Hepatocyte (in vitro differentiated cells): ENCODE data around the gene RNF20. TPM values are rescaled to one million over a fixed set of nuclear protein-coding genes. Genes with fewer than 3 reads are reported as not detected.

Source experiments
- DNase-seq: peaks from one replicate; pipeline ENCODE4 v3.0.0-alpha.2; 2016; ENCODE audit warnings: low spot score
- H2AFZ ChIP-seq: fragments of 200-600 bp; sonication (generic); 2 replicates; pipeline ENCODE4 v1.6.0; 2016; ENCODE audit warnings: antibody characterized with exemption, mild to moderate bottlenecking
- H3K27ac ChIP-seq: fragments of 200-600 bp; sonication (generic); 2 replicates; pipeline ENCODE4 v1.5.1; 2016; ENCODE audit warnings: mild to moderate bottlenecking
- H3K27me3 ChIP-seq: fragments of 200-600 bp; sonication (generic); 2 replicates; pipeline ENCODE4 v1.6.1; 2016
- H3K36me3 ChIP-seq: fragments of 200-600 bp; sonication (generic); replicated peaks from 2 replicates; pipeline ENCODE4 v1.5.1; 2016; ENCODE audit warnings: low read depth; ENCODE audit not compliant: insufficient read depth
- H3K4me1 ChIP-seq: fragments of 200-600 bp; sonication (generic); 2 replicates; pipeline ENCODE4 v1.5.1; 2016; ENCODE audit warnings: mild to moderate bottlenecking, moderate library complexity; ENCODE audit not compliant: insufficient read depth
- H3K4me2 ChIP-seq: fragments of 200-600 bp; sonication (generic); 2 replicates; pipeline ENCODE4 v1.6.0; 2016
- H3K4me3 ChIP-seq: fragments of 200-600 bp; sonication (generic); 2 replicates; pipeline ENCODE4 v1.5.1; 2016; ENCODE audit warnings: mild to moderate bottlenecking
- H3K79me2 ChIP-seq: fragments of 200-600 bp; sonication (generic); 2 replicates; pipeline ENCODE4 v1.6.0; 2017; ENCODE audit warnings: mild to moderate bottlenecking
- H3K9me2 ChIP-seq: fragments of 200-600 bp; sonication (generic); replicated peaks from 2 replicates; pipeline ENCODE4 v1.6.0; 2017; ENCODE audit warnings: mild to moderate bottlenecking; ENCODE audit not compliant: insufficient read depth
- H3K9me3 ChIP-seq: fragments of 200-600 bp; sonication (generic); 2 replicates; pipeline ENCODE4 v1.5.1; 2016; ENCODE audit warnings: low read depth, mild to moderate bottlenecking
- H4K20me1 ChIP-seq: fragments of 200-600 bp; sonication (generic); 2 replicates; pipeline ENCODE4 v1.6.0; 2016; ENCODE audit warnings: mild to moderate bottlenecking; ENCODE audit not compliant: insufficient read depth, poor library complexity, severe bottlenecking
- CTCF ChIP-seq: fragments of 200-600 bp; sonication (generic); IDR thresholded peaks from 2 replicates; pipeline ENCODE4 v1.5.1; 2016; ENCODE audit warnings: antibody characterized with exemption, mild to moderate bottlenecking; ENCODE audit not compliant: poor library complexity
- EZH2 ChIP-seq: fragments of 200-600 bp; sonication (generic); IDR thresholded peaks from 2 replicates; pipeline ENCODE4 v1.6.1; 2016; ENCODE audit warnings: antibody characterized with exemption, mild to moderate bottlenecking, borderline replicate concordance
- EZH2phosphoT487 ChIP-seq: fragments of 200-600 bp; sonication (generic); IDR thresholded peaks from one replicate; pipeline ENCODE4 v1.6.1; 2018; ENCODE audit warnings: antibody characterized with exemption, mild to moderate bottlenecking, low read depth, moderate library complexity; ENCODE audit not compliant: unreplicated experiment, severe bottlenecking
- WGBS: methylation state at CpG from one replicate; pipeline ENCODE4 v1.1.6; 2016; ENCODE audit warnings: low lambda C conversion rate; ENCODE audit errors: missing lambda C conversion rate; 5-methylcytosine and 5-hydroxymethylcytosine counted together
- polyA plus RNA-seq: library from polyadenylated mRNA; unstranded; fragments of >200 nt; fragmentation: Nextera tagmentation; extraction: Ambion mirVana; gene quantifications from 2 replicates; pipeline ENCODE4 v1.2.1, GENCODE V29; 2016
- total RNA-seq: library from RNA; depleted of rRNA; stranded (reverse); fragments of >200 nt; gene quantifications from 2 replicates; pipeline ENCODE4 v1.2.3, GENCODE V29; 2014

The RNF20 gene
- total and polyA plus RNA-seq, 2 experiments from 2014 or later, result 19.0 to 21.7 TPM

- H3K9me2 ChIP-seq, result no peaks in the 10 kb centered on the region
- no peaks in the 10 kb centered on the region for H3K27me3 ChIP-seq
- H3K4me3 ChIP-seq, result no peak overlapping the region
- TF ChIP-seq EZH2phosphoT487, result no peak
- no peak for TF ChIP-seq CTCF
- no peak for TF ChIP-seq EZH2
- H2AFZ ChIP-seq, result no peak overlapping the region
- no peaks in the 10 kb centered on the region for H4K20me1 ChIP-seq
- no peak for DNase-seq
- H3K27ac ChIP-seq, result no peak overlapping the region
- H3K79me2 ChIP-seq, result no peaks in the 10 kb centered on the region
- H3K36me3 ChIP-seq, result no peaks in the 10 kb centered on the region
- H3K4me2 ChIP-seq, result no peak overlapping the region
- H3K4me1 ChIP-seq, result peaks cover 4% of the 10 kb centered on the region
- H3K9me3 ChIP-seq, result no peaks in the 10 kb centered on the region
- WGBS, result 87% methylated on average over 3 of the region's 3 CpGs
Observed at GRCh38 chr9:101578378-101578777, 44.7 kb downstream of the RNF20 start.

- Histone ChIP-seq H3K9me2 (no peaks in the 10 kb centered on the region), H3K9me3 (no peaks in the 10 kb centered on the region), H3K79me2 (no peaks in the 10 kb centered on the region), H3K27ac (no peak overlapping the region), H3K36me3 (no peaks in the 10 kb centered on the region), H3K4me2 (no peak overlapping the region), H3K27me3 (no peaks in the 10 kb centered on the region), H4K20me1 (no peaks in the 10 kb centered on the region), H3K4me3 (no peak overlapping the region), H3K4me1 (peaks cover 4% of the 10 kb centered on the region), H2AFZ (no peak overlapping the region)
- TF ChIP-seq EZH2 (no peak), EZH2phosphoT487 (no peak), CTCF (no peak)
- no peak for DNase-seq
- 79% methylated on average over 6 of the region's 6 CpGs for WGBS
Observed at GRCh38 chr9:101579711-101580545, 46.3 kb downstream of the RNF20 start.

- TF ChIP-seq CTCF, result no peak
- TF ChIP-seq EZH2phosphoT487, result no peak
- TF ChIP-seq EZH2, result no peak
- no peak overlapping the region for H3K4me3 ChIP-seq
- no peak overlapping the region for H3K4me2 ChIP-seq
- 70% methylated on average over 1 of the region's 1 CpG for WGBS
- DNase-seq, result no peak
- no peaks in the 10 kb centered on the region for H3K9me3 ChIP-seq
- H2AFZ ChIP-seq, result no peak overlapping the region
- H4K20me1 ChIP-seq, result no peaks in the 10 kb centered on the region
- H3K79me2 ChIP-seq, result no peaks in the 10 kb centered on the region
- no peaks in the 10 kb centered on the region for H3K27me3 ChIP-seq
- H3K4me1 ChIP-seq, result no peaks in the 10 kb centered on the region
- H3K27ac ChIP-seq, result no peak overlapping the region
- H3K36me3 ChIP-seq, result no peaks in the 10 kb centered on the region
- H3K9me2 ChIP-seq, result no peaks in the 10 kb centered on the region
Observed at GRCh38 chr9:101582553-101582952, 48.9 kb downstream of the RNF20 start.
